NCI-H345 treated with DMSO at 0.1 percent for 48 hours (cell line): ENCODE measurements around the gene ING2.
"Not testable (repeated sequence)": the region's sequence is repeated elsewhere in the genome, so short reads cannot be mapped to it uniquely, and the experiment has no call there.

Source experiments
- DNase-seq: peaks from one replicate; lab custom pipeline; 2025; ENCODE audit not compliant: unreplicated experiment; lab: John Stamatoyannopoulos, UW

ING2 gene

GRCh38 chr4:183546376-183546775, 41.5 kb downstream of the ING2 start:
- no peak for DNase-seq

- no peak for DNase-seq
Observed at GRCh38 chr4:183548306-183548705, 43.4 kb downstream of the ING2 start.

GRCh38 chr4:183550345-183551093, 45.7 kb downstream of the ING2 start:
- no peak for DNase-seq

- no peak for DNase-seq
Observed at GRCh38 chr4:183552274-183553146, 47.7 kb downstream of the ING2 start.

- not testable (repeated sequence) for DNase-seq
Observed at GRCh38 chr4:183553147-183553478, 48.3 kb downstream of the ING2 start.

GRCh38 chr4:183553601-183554345, 48.9 kb downstream of the ING2 start:
- no peak for DNase-seq

GRCh38 chr4:183554346-183554686, 49.5 kb downstream of the ING2 start:
- no peak for DNase-seq

GRCh38 chr4:183554878-183555585, 50.2 kb downstream of the ING2 start:
- DNase-seq = no peak

- DNase-seq = no peak
Observed at GRCh38 chr4:183556947-183557346, 52.1 kb downstream of the ING2 start.

GRCh38 chr4:183557611-183558010, 52.8 kb downstream of the ING2 start:
- no peak for DNase-seq

- DNase-seq = no peak
Observed at GRCh38 chr4:183558873-183559272, 54.0 kb downstream of the ING2 start.

- DNase-seq = no peak
Observed at GRCh38 chr4:183561905-183562304, 57.0 kb downstream of the ING2 start.
